ENCODE measurements around the gene KRT15. TPM values are rescaled to one million over a fixed set of nuclear protein-coding genes. Genes with fewer than 3 reads are reported as not detected.

KRT15 gene
- polyA plus RNA-seq, 1 of the 3 experiments (the other 2 are of a cell fraction) = 16.9 TPM

- TF ChIP-seq RCOR1 (IDR thresholded peaks at IDR 0.05; ENCODE audit: low read length) (no peak), GABPA (IDR thresholded peaks at IDR 0.05; ENCODE audit: low read depth) (no peak)
Observed at GRCh38 chr17:41565338-41565737, 46.6 kb upstream of the KRT15 start (continued).

- no peak overlapping the region for H2AFZ ChIP-seq (ENCODE audit: low read depth)
- H3F3A ChIP-seq (replicated peaks; ENCODE audit: insufficient read depth) = no peaks in the 10 kb centered on the region
- TF ChIP-seq SMC3 (IDR thresholded peaks at IDR 0.05; ENCODE audit: low read depth, low read length) (no peak), RFX5 (IDR thresholded peaks at IDR 0.05; ENCODE audit: low read length) (no peak)
- H3K4me1 ChIP-seq (ENCODE audit: control insufficient read depth in 1 of 2, insufficient read depth in 2 of 2, low read depth in 1 of 2, low read length in 1 of 2) = no peaks in the 10 kb centered on the region
- H3K9me2 ChIP-seq = no peaks in the 10 kb centered on the region
- H3K9ac ChIP-seq = no peak overlapping the region
- no peak overlapping the region for H3K27ac ChIP-seq (ENCODE audit: low read depth in 2 of 2, low read length in 1 of 2)
- WGBS (ENCODE audit: low lambda C conversion rate) = 23% methylated on average over 3 of the region's 3 CpGs
- H3K27me3 ChIP-seq (ENCODE audit: insufficient read depth) = peaks cover 34% of the 10 kb centered on the region; the same call in 1 of the 2 replicates
- H3K4me3 ChIP-seq (ENCODE audit: low read depth in 2 of 2, low read length in 1 of 2) = no peak overlapping the region
- no peaks in the 10 kb centered on the region for H3K79me2 ChIP-seq (ENCODE audit: insufficient read depth)
- no peaks in the 10 kb centered on the region for H4K20me1 ChIP-seq (ENCODE audit: insufficient read depth)
- POLR2A ChIA-PET = no interaction called here
- CTCF ChIA-PET = interaction anchor here (1.3 to 25.5 kb wide), 5 partner anchors 15 to 99 kb away, joined by 5 to 646 read pairs (median 15); no protein-coding TSS in a partner anchor
- H3K36me3 ChIP-seq (replicated peaks in 1 of 2; ENCODE audit: control insufficient read depth in 1 of 2, insufficient read depth in 2 of 2, low read length in 1 of 2) = no peaks in the 10 kb centered on the region
- no peaks in the 10 kb centered on the region for H3K9me3 ChIP-seq
- no peak overlapping the region for H3K4me2 ChIP-seq
- DNase-seq = no peak
Observed at GRCh38 chr17:41563607-41564170, 45.0 kb upstream of the KRT15 start.

GRCh38 chr17:41561554-41561953 lies 42.9 kb upstream of the KRT15 start:
- CTCF ChIA-PET = interaction anchor here (5.3 to 25.5 kb wide), 3 partner anchors 13 to 103 kb away, joined by 66 to 646 read pairs (median 534); no protein-coding TSS in a partner anchor
- Histone ChIP-seq H3K79me2 (ENCODE audit: insufficient read depth) (no peaks in the 10 kb centered on the region), H3K36me3 (replicated peaks in 1 of 2; ENCODE audit: control insufficient read depth in 1 of 2, insufficient read depth in 2 of 2, low read length in 1 of 2) (no peaks in the 10 kb centered on the region), H3K9me3 (no peaks in the 10 kb centered on the region), H3K27me3 (ENCODE audit: insufficient read depth) (peaks cover 25% of the 10 kb centered on the region; the same call in 1 of the 2 replicates), H3F3A (replicated peaks; ENCODE audit: insufficient read depth) (no peaks in the 10 kb centered on the region), H3K9me2 (no peaks in the 10 kb centered on the region), H3K9ac (no peak overlapping the region), H3K4me2 (no peak overlapping the region), H3K27ac (ENCODE audit: low read depth in 2 of 2, low read length in 1 of 2) (no peak overlapping the region), H3K4me1 (ENCODE audit: control insufficient read depth in 1 of 2, insufficient read depth in 2 of 2, low read depth in 1 of 2, low read length in 1 of 2) (no peaks in the 10 kb centered on the region), H4K20me1 (ENCODE audit: insufficient read depth) (no peaks in the 10 kb centered on the region), H3K4me3 (ENCODE audit: low read depth in 2 of 2, low read length in 1 of 2) (no peak overlapping the region), H2AFZ (ENCODE audit: low read depth) (no peak overlapping the region)
- TF ChIP-seq SIN3A (IDR thresholded peaks at IDR 0.05; ENCODE audit: borderline replicate concordance, low read depth, low read length) = no peak
- TF ChIP-seq NRF1 (IDR thresholded peaks at IDR 0.05; ENCODE audit: low read depth, low read length) = no peak
- no peak for TF ChIP-seq USF1 (IDR thresholded peaks at IDR 0.05; ENCODE audit: borderline replicate concordance, low read depth)
- TF ChIP-seq PBX3 (IDR thresholded peaks at IDR 0.05) = no peak
- no peak for TF ChIP-seq CTCF (IDR thresholded peaks at IDR 0.05)
- TF ChIP-seq RFX5 (IDR thresholded peaks at IDR 0.05; ENCODE audit: low read length) = no peak
- TF ChIP-seq TEAD4 (IDR thresholded peaks at IDR 0.05; ENCODE audit: borderline replicate concordance, insufficient read depth) = no peak
- no peak for TF ChIP-seq IRF3 (IDR thresholded peaks at IDR 0.05; ENCODE audit: low read depth, low read length)
- TF ChIP-seq GABPA (IDR thresholded peaks at IDR 0.05; ENCODE audit: low read depth) = no peak
- TF ChIP-seq EZH2phosphoT487 (IDR thresholded peaks at IDR 0.05; ENCODE audit: borderline replicate concordance, low read depth) = no peak
- TF ChIP-seq MXI1 (IDR thresholded peaks at IDR 0.05; ENCODE audit: low read depth, low read length) = no peak
- no peak for TF ChIP-seq RCOR1 (IDR thresholded peaks at IDR 0.05; ENCODE audit: low read length)
- TF ChIP-seq EP300 (IDR thresholded peaks at IDR 0.05; ENCODE audit: borderline replicate concordance in 1 of 2, low read depth in 1 of 2, low read length in 1 of 2) = no peak
- TF ChIP-seq FOXJ3 (CRISPR knock-in tag; IDR thresholded peaks at IDR 0.05) = no peak
- no peak for TF ChIP-seq ZBTB33 (IDR thresholded peaks at IDR 0.05; ENCODE audit: borderline replicate concordance, low read depth)
- TF ChIP-seq TCF12 (IDR thresholded peaks at IDR 0.05) = no peak
- no peak for DNase-seq
- POLR2A ChIA-PET = no interaction called here
- WGBS (ENCODE audit: low lambda C conversion rate) = 56% methylated on average over 6 of the region's 6 CpGs

Measured in SK-N-SH (cell line).